Stimulated activated CD8-positive, alpha-beta memory T cell treated with anti-CD3 and anti-CD28 coated beads, Interleukin-12 subunit alpha, Interleukin-12 subunit beta, amount 100 ng/mL, for 4 hours (primary cell): Measurements from ENCODE around the gene SPHK2.
A peak's percentile ranks its signal among the peaks of the same experiment; 100 is the strongest.
"Not testable (repeated sequence)": the region's sequence is repeated elsewhere in the genome, so short reads cannot be mapped to it uniquely, and the experiment has no call there.

Experiments used
- DNase-seq: peaks from one replicate; pipeline ENCODE4 v3.0.0-alpha.2; 2020; ENCODE audit warnings: low read depth

The SPHK2 gene, protein sequence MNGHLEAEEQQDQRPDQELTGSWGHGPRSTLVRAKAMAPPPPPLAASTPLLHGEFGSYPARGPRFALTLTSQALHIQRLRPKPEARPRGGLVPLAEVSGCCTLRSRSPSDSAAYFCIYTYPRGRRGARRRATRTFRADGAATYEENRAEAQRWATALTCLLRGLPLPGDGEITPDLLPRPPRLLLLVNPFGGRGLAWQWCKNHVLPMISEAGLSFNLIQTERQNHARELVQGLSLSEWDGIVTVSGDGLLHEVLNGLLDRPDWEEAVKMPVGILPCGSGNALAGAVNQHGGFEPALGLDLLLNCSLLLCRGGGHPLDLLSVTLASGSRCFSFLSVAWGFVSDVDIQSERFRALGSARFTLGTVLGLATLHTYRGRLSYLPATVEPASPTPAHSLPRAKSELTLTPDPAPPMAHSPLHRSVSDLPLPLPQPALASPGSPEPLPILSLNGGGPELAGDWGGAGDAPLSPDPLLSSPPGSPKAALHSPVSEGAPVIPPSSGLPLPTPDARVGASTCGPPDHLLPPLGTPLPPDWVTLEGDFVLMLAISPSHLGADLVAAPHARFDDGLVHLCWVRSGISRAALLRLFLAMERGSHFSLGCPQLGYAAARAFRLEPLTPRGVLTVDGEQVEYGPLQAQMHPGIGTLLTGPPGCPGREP

GRCh38 chr19:48618916-48619691, at the start of gene SPHK2, which contains the start of gene RPL18:
Gene SPHK2, plus strand, starts transcription at chr19:48619506. Its CDS starts 1,009 bp downstream, at chr19:48620515.
Gene RPL18, minus strand, starts transcription at chr19:48619178. Its CDS starts 35 bp downstream, at chr19:48619143.
- DNase-seq: peak; percentile 93

DNA sequence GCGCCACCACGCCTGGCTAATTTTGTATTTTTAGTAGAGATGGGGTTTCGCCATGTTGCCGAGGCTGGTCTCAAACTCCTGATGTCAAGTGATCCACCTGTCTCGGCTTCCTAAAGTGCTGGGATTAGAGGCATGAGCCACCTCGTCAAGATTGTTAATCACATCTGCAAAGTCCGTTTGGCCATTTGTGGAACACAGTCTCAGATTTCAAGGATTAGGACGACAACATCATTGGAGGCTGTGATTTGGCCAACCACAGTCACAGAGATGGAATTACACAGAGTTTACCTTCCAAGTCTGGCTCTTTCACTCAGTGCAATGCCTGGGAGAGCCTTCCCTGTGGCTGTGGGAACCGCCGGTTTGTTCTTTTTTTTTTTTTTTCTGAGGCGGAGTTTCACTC, 49.5 kb upstream of the SPHK2 start:
- DNase-seq: no peak

- DNase-seq: no peak
These were observed 47.7 kb upstream of the SPHK2 start for GRCh38 chr19:48571378-48572162.

- no peak for DNase-seq
These were observed 46.2 kb upstream of the SPHK2 start for GRCh38 chr19:48573163-48573505.

- no peak for DNase-seq
These were observed 43.2 kb upstream of the SPHK2 start for GRCh38 chr19:48575931-48576622.

DNA sequence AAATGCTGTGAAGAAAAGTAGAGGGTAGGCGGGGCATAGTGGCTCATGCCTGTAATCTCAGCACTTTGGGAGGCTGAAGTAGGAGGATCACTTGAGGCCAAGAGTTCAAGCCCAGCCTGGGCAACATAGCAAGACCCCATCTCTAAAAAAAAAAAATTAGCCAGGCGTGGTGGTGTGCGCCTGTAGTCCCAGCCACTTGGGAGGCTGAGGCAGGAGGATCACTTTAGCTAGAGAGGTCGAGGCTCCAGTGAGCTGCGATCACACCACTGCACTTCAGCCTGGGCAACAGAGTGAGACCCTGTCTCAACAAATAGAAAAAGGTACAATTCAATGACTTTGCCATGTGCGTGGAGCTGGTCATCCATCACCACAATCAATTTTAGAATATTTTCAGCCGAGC, 41.4 kb upstream of the SPHK2 start:
- not testable (repeated sequence) for DNase-seq

- DNase-seq: no peak
These were observed 40.4 kb upstream of the SPHK2 start for GRCh38 chr19:48578891-48579290.

DNA sequence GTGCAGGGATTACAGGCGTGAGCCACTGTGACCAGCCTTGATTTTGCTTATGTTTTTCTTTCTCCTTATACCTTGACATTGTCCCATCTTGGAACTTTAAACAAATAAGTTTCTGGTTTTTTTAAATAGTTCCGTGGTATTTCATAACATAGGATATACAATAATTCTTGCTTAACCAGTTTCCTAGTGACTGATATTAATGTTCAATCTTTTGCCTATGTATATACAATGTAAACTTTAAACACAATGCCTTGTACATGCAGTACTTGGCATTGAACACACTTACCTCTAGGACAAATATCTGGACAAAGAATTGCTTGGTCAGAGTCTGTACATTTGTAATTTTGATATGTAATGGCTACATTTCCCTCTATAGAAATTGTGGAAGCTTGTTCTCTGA, 37.1 kb upstream of the SPHK2 start:
- DNase-seq: no peak

DNA sequence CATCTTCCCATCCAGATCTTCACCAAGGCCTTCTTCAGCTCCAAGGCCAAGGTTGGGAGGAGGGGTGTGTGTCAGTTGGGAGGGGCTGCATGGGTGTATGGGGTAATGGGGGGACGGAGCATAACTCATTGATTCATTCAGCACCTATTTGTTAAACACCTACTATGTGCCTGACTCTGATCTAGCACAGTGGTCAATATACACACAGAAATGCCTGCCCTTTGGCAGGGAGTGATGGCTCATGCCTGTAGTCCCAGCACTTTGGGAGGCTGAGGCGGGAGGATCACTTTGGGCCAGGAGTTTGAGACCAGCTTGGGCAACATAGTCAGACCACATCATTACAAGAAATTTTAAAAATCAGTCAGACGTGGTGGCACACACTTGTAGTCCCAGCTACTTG, 31.9 kb upstream of the SPHK2 start:
- no peak for DNase-seq

DNA sequence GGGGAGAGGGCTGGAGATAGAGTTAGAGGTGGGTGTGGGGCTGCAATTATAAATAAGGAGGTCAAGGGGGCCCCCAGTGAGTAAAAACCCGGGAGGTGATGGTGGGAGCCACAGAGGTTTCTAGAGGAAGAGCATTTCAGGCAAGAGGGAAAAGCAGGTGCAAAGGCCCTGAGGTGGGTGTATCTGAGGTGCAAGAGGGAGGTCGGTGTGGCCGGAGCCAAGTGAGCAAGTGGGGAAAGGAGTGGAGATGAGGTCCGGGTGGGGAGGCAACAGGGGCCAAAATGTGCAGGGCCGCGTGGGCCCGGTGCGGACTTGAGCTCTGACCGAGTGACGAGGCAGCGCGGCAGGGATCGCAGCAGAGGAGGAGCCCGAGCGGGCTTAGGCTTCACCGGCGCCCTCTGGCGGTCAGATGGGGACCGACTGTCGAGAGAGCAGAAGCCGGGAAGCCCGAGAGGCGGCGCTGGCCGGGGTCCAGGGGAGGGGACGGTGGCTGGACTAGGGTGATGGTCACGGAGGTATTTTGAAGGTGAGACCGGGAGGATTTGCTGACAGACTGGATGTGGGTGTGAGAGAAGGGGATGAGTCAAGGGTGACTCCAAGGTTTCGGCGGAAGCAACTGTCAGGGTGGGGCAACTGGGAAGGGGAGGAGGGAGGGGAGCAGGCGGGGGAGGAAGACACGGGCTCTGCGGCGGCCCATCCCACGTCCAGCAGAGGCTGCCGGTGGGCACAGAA, 30.5 kb upstream of the SPHK2 start:
- peak; percentile 64 for DNase-seq

DNA sequence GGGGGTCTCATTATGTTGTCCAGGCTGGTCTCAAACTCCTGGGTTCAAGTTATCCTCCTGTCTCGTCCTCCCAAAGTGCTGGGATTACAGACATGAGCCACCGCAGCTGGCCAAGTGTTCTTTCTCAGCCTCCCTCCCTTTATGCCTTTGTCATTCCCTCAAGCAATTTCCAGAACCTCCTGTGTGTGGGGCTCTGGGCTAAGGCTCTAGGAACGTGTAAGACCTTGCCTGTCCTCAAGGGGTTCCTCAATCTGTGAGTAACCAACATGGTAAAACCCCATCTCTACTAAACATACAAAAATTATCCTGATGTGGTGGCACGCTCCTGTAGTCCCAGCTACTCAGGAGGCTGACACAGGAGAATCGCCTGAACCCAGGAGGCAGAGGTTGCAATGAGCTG, 28.3 kb upstream of the SPHK2 start:
- no peak for DNase-seq

- DNase-seq: no peak
These were observed 24.1 kb upstream of the SPHK2 start for GRCh38 chr19:48595171-48595570.

GRCh38 chr19:48595833-48596232, 23.5 kb upstream of the SPHK2 start:
- DNase-seq: no peak

- DNase-seq: no peak
These were observed 23.1 kb upstream of the SPHK2 start for GRCh38 chr19:48596237-48596636.

DNA sequence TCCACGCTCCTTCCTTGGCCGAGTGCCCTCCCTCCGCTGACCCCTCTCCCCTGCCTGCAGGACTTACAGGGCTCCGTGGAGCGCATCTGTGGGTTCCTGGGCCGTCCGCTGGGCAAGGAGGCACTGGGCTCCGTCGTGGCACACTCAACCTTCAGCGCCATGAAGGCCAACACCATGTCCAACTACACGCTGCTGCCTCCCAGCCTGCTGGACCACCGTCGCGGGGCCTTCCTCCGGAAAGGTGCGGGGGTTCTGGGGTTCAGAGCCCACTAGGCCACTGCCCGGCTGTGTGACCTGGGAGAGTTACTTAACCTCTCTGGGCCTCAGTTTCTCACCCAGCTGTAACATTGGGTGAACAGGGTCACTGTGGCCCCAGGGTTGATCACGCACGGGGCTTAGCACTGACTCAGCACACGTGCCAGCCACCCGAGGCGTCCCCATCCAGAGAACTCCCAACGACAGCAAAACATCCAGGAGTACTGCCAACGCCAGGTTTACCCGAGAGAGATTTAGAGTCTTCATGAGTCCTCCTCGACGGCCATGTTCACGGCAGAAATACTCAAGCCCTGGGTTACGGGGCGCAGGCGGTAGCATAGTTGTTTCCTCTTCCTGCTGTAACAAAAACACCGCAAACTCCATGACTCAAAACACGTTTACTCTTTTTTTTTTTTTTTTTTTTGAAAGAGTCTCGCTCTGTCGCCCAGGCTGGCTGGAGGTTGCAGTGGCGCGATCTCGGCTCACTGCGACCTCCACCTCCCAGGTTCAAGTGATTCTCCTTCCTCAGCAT, 22.4 kb upstream of the SPHK2 start:
- no peak for DNase-seq

GRCh38 chr19:48598996-48599700, 20.2 kb upstream of the SPHK2 start:
- no peak for DNase-seq

GRCh38 chr19:48600679-48601417, 18.5 kb upstream of the SPHK2 start:
- no peak for DNase-seq

- no peak for DNase-seq
These were observed 16.3 kb upstream of the SPHK2 start for GRCh38 chr19:48603001-48603400.

- no peak for DNase-seq
These were observed 15.9 kb upstream of the SPHK2 start for GRCh38 chr19:48603449-48603848.
